Tibial artery (tissue), 4 donors: ENCODE results near the gene STARD10.

ENCODE experiments used
- DNase-seq, 2 donors: peaks; one replicate each; pipeline ENCODE4 v3.0.0-alpha.2; 2019
- H3K27ac ChIP-seq, 2 donors: fragments of 200-600 bp; sonication (generic) in 1 of 2; 1 replicate in 1 of 2; 2 replicates in 1 of 2; pipeline ENCODE4 v1.5.1; 2018 to 2019; ENCODE audit warnings: mild to moderate bottlenecking in 1 of 2
- H3K27me3 ChIP-seq, 2 donors: fragments of 200-600 bp; sonication (generic) in 1 of 2; one replicate each; pipeline versions ENCODE4 v1.5.1 to v1.6.0; 2016 to 2019
- H3K36me3 ChIP-seq, 3 donors: fragments of 200-600 bp; sonication (generic) in 2 of 3; one replicate each; pipeline ENCODE4 v1.5.1; 2016 to 2019; ENCODE audit warnings: mild to moderate bottlenecking in 2 of 3
- H3K4me1 ChIP-seq, 4 donors: fragments of 200-600 bp; sonication (generic) in 2 of 4; 1 replicate in 3 of 4; 2 replicates in 1 of 4; pipeline ENCODE4 v1.5.1; 2016 to 2019
- H3K4me3 ChIP-seq, 2 donors: fragments of 200-600 bp; sonication (generic) in 1 of 2; 1 replicate in 1 of 2; 2 replicates in 1 of 2; pipeline ENCODE4 v1.5.1; 2018 to 2019; ENCODE audit warnings: mild to moderate bottlenecking in 2 of 2
- H3K9me3 ChIP-seq, 3 donors: fragments of 200-600 bp; sonication (generic) in 1 of 3; one replicate each; pipeline ENCODE4 v1.5.1; 2016 to 2019
- CTCF ChIP-seq, 2 experiments: fragments of 200-600 bp in 1 of 2; fragments of 450-650 bp in 1 of 2; IDR thresholded peaks; one replicate each; pipeline ENCODE4 v1.5.1; 2017 to 2019; ENCODE audit warnings: antibody characterized with exemption in 2 of 2, mild to moderate bottlenecking in 1 of 2, moderate library complexity in 1 of 2
- intact Hi-C: fragments of 100-400 bp; cut with DNase I; formaldehyde crosslinking; loops from one replicate; pipeline ENCODE4 v1.15.0; 2023; ENCODE audit warnings: low total_unique reads

Gene STARD10, protein sequence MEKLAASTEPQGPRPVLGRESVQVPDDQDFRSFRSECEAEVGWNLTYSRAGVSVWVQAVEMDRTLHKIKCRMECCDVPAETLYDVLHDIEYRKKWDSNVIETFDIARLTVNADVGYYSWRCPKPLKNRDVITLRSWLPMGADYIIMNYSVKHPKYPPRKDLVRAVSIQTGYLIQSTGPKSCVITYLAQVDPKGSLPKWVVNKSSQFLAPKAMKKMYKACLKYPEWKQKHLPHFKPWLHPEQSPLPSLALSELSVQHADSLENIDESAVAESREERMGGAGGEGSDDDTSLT

GRCh38 chr11:72793425-72794367 is at the start of gene STARD10:
TSS of gene STARD10 (minus strand) at chr11:72794047. CDS start at chr11:72781181, 12,866 bp downstream.
- H3K4me3 ChIP-seq = peak within 1 kb of the TSS; percentile 55 to 63
- no peaks in the 10 kb centered on the region for H3K36me3 ChIP-seq
- H3K27me3 ChIP-seq = no peaks in the 10 kb centered on the region
- peaks cover 0 to 42% (median 31%) of the 10 kb centered on the region in 4 donors for H3K4me1 ChIP-seq
- H3K27ac ChIP-seq = peak within 1 kb of the TSS; percentile 75 to 86
- TF ChIP-seq CTCF (IDR thresholded peaks at IDR 0.05) = peak; percentile 94 to 100
- intact Hi-C loops = loop anchor here (5.0 kb wide), 1 partner anchor 71 kb away; no protein-coding TSS in a partner anchor
- no peaks in the 10 kb centered on the region for H3K9me3 ChIP-seq
- peak; percentile 96 to 97 for DNase-seq

- Histone ChIP-seq H3K36me3 (peaks cover 29 to 51% (median 42%) of the 10 kb centered on the region in 3 donors), H3K4me1 (peaks cover 0 to 30% (median 7%) of the 10 kb centered on the region in 4 donors), H3K9me3 (no peaks in the 10 kb centered on the region), H3K4me3 (no peak overlapping the region), H3K27me3 (no peaks in the 10 kb centered on the region), H3K27ac (no peak overlapping the region)
- no peak for DNase-seq
- TF ChIP-seq CTCF (IDR thresholded peaks at IDR 0.05) = no peak
- intact Hi-C loops = no loop called here
Observed at GRCh38 chr11:72842653-72843330, 48.9 kb upstream of the STARD10 start.

DNA sequence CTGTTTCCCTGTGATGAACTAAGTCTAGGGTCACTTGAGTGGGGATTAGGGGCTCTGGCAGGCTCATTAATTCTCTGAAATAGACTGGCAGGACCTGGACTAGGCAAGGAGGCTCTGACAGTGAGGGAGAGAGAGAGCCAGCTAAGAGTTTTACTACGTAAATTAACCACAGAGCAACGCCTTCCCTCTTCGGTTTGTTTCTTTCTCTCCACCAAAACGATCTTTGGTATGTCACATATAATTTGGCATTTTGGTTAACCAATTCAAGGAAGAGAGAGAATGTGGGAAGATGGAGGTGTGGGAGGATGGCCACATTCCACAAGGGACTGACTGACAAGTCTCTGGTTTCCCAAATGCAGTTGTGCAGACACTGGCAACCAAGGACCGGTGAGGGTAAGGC is 48.3 kb upstream of the STARD10 start:
- no peak for DNase-seq
- Histone ChIP-seq H3K4me3 (no peak overlapping the region), H3K27ac (no peak overlapping the region), H3K36me3 (peaks cover 35 to 57% (median 47%) of the 10 kb centered on the region in 3 donors), H3K9me3 (no peaks in the 10 kb centered on the region), H3K4me1 (peaks cover 0 to 36% (median 11%) of the 10 kb centered on the region in 4 donors), H3K27me3 (no peaks in the 10 kb centered on the region)
- intact Hi-C loops = no loop called here
- TF ChIP-seq CTCF (IDR thresholded peaks at IDR 0.05) = no peak

DNA sequence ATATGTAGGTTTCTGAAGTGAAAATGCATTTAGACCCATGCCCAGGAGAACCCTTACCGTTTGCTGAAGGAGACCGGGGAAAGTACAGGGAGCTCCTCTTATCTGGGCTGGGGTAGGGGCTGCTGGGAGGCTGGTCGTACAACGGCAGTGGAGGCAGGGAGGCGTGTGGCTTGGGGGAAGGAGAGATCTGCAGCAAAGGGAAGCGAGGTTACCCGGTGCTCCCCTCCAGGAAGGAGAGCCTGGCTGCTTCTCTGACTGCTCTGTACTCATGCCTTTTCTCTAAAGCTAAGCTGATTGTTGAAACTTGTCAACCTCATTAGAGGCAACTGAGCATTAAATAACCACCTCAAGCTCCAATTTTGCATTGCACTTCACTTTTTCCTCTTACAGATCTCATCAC is 47.5 kb upstream of the STARD10 start:
- TF ChIP-seq CTCF (IDR thresholded peaks at IDR 0.05) = no peak
- H3K36me3 ChIP-seq = peaks cover 35 to 57% (median 47%) of the 10 kb centered on the region in 3 donors
- DNase-seq = no peak
- H3K27ac ChIP-seq = peak overlapping the region in 1 of 2 donors; percentile 2
- H3K27me3 ChIP-seq = no peaks in the 10 kb centered on the region
- no peak overlapping the region for H3K4me3 ChIP-seq
- H3K4me1 ChIP-seq = peaks cover 1 to 43% (median 17%) of the 10 kb centered on the region in 4 donors
- intact Hi-C loops = no loop called here
- H3K9me3 ChIP-seq = no peaks in the 10 kb centered on the region

DNA sequence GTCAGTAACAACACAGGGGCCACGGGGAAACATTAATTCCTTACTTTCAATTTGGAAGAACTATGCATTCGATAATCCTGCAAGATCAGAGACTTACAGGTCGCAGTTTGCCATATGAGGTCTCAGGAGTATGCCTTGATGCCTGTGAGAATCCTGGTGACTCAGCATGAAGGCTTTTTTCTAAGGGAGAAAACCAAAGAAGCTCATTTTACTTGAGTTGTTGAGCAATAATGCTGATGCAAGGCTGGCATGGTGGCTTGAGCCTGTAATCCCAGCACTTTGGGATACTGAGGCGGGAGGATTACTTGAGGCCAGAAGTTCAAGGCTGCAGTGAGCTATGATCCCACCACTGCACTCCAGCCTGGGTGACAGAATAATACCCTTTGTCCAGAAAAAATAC is 46.9 kb upstream of the STARD10 start:
- Histone ChIP-seq H3K9me3 (no peaks in the 10 kb centered on the region), H3K4me3 (no peak overlapping the region), H3K27me3 (no peaks in the 10 kb centered on the region), H3K4me1 (peaks cover 7 to 49% (median 23%) of the 10 kb centered on the region in 4 donors), H3K27ac (peak overlapping the region in 1 of 2 donors; percentile 94), H3K36me3 (peaks cover 35 to 57% (median 47%) of the 10 kb centered on the region in 3 donors)
- DNase-seq = no peak
- no peak for TF ChIP-seq CTCF (IDR thresholded peaks at IDR 0.05)
- intact Hi-C loops = no loop called here
